ENCODE data around the gene SYNJ2. TPM values are rescaled to one million over a fixed set of nuclear protein-coding genes. Genes with fewer than 3 reads are reported as not detected.

The SYNJ2 gene
- total and polyA plus RNA-seq, 11 donors, result 7.5 to 27.0 (median 18.2) TPM

DNA sequence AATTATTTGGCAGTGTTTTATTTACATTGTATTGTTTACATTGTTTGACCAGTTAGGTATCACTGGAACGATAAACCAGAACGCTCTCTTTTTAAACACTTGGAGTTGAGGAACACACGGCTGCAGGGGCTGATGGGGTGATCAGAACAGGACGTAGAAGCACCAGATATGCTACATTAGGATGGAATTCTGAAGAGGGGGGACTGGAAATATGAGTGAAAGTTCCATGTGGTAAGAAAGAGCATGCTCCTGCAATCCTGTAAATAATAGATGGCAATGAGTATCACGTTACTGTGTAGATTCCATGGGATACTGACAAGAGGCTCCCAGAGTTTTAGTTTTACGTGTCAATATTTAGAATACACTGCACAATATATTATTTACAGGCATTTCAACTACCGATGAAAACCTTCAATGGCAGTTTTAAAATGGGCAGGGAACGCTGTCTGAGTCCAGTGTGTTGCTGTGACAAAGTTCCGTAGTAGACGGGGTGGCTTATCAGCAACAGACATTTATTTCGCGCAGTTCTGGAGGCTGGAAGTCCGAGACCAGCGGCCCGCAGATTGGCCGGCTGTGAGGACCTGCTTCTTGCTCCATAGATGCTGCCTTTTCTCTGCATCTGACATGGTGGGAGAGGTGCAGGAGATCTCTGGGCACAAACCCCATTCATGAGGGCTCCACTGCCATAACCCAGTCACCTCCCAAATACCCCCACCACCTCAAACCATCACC, 43.1 kb downstream of the SYNJ2 start:
- Histone ChIP-seq H3K9me3 (no peaks in the 10 kb centered on the region), H3K36me3 (no peaks in the 10 kb centered on the region), H3K4me1 (peaks cover 5 to 52% (median 37%) of the 10 kb centered on the region in 12 donors), H3K27ac (no peak overlapping the region), H3K4me3 (no peak overlapping the region), H3K27me3 (no peaks in the 10 kb centered on the region)
- DNase-seq (peak in 1 of 5 donors; percentile 36), ATAC-seq (no peak)
- 85 to 94% (median 91%) methylated on average over 16 of the region's 16 CpGs for WGBS, 4 donors
- intact Hi-C loops (cut with DNase I), result loop anchor here in 5 of 10 donors (5.0 kb wide), 3 partner anchors 42 to 48 kb away; partner anchors contain the start of gene SYNJ2 (in 4 of the 5)
- TF ChIP-seq, protein P1, sequence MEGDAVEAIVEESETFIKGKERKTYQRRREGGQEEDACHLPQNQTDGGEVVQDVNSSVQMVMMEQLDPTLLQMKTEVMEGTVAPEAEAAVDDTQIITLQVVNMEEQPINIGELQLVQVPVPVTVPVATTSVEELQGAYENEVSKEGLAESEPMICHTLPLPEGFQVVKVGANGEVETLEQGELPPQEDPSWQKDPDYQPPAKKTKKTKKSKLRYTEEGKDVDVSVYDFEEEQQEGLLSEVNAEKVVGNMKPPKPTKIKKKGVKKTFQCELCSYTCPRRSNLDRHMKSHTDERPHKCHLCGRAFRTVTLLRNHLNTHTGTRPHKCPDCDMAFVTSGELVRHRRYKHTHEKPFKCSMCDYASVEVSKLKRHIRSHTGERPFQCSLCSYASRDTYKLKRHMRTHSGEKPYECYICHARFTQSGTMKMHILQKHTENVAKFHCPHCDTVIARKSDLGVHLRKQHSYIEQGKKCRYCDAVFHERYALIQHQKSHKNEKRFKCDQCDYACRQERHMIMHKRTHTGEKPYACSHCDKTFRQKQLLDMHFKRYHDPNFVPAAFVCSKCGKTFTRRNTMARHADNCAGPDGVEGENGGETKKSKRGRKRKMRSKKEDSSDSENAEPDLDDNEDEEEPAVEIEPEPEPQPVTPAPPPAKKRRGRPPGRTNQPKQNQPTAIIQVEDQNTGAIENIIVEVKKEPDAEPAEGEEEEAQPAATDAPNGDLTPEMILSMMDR (IDR thresholded peaks at IDR 0.05), result no peak
- TF ChIP-seq POLR2A (IDR thresholded peaks at IDR 0.05), result no peak

DNA sequence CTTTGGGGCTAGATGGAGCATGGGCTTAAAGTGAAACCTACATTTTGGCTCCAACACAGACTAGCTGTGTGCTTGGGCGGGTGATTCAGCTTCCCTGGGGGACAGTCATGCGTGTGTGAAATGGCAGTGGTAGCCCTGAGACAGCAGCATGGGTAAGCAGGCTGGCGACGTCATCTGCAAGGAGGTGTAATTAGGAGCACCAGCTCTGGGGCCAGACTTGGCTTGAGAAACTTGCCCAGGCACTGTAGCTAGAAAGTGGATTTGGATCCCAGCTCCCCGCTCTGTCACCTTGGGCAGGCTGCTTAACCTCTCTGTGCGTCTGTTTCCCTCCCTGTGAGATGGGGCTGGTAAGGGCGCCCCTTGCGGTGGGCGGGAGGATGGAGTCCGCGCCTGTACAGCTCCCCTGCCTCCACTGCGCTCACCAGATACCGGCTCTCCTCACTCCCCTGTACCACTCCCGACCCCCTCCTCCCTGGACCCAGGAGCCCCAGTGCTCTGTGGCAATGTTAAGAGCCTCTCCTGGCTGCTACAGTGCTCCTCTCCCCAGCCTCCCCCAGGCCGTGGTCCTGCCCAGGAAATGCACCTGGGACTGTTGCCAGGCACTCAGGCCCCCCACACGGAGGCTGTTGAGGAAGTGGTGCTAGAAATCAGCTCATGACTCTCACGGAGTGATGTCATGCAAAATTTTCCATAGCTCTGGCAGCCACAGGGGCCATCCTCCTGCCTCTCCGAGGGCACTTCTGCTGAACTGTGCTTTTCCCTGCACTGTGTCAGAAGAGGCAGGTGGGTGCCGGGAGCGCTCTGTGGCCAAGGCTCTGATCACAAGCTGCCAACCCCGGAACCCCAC, 44.6 kb downstream of the SYNJ2 start:
- Histone ChIP-seq H3K9me3 (no peaks in the 10 kb centered on the region), H3K4me3 (peak overlapping the region in 10 of 12 donors; percentile 8 to 38 (median 21)), H3K36me3 (peaks cover 0 to 7% (median 0%) of the 10 kb centered on the region in 9 donors), H3K27ac (peak overlapping the region; percentile 9 to 91 (median 78)), H3K4me1 (peaks cover 5 to 56% (median 36%) of the 10 kb centered on the region in 12 donors), H3K27me3 (no peaks in the 10 kb centered on the region)
- intact Hi-C loops (cut with DNase I), result loop anchor here in 6 of 10 donors (2.0 to 5.0 kb wide), 4 partner anchors 41 to 46 kb away; partner anchors contain the start of gene SYNJ2 (in 4 of the 6)
- no peak for TF ChIP-seq POLR2A (IDR thresholded peaks at IDR 0.05)
- TF ChIP-seq, protein P1 (IDR thresholded peaks at IDR 0.05), result peak; percentile 40 to 70 (median 56)
- ATAC-seq (peak; percentile 68 to 88 (median 82)), DNase-seq (peak; percentile 85 to 92 (median 90))
- WGBS, 4 donors, result 22 to 28% (median 24%) methylated on average over 18 to 21 of the region's 21 CpGs

DNA sequence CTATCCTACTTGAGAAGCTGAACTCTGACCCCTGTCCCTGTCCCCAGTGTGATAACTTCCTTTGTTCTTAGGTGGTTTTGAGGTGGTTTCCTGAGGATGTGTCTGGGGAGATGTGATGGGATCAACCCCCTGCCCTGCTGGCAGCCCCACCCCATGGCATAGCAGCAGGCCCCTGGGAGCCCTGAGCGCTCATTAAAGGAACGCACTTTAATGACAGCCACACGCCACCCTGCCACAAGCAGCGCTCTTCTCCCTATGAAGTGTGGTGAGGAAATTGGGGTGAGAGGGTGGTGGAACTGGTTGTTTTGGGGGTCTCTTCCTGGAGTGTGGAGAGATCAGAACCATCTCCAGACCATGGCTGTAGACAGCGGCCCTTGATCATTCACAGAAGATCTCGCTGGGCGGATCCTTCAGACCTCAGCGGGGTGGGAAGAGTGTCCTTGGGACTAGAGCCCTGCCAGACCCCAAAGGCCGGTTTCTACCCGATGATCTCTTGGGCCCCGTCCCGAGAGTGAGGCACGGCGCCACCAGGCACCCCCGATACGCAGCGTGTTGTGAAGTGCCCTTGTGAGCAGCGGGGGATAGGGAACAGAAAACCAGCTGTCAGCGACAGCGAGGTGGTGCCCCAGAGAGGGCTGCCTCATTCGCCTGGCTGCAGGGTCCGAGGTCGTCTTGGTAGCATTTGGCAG, 45.4 kb downstream of the SYNJ2 start:
- intact Hi-C loops (cut with DNase I), result loop anchor here in 6 of 10 donors (2.0 to 5.0 kb wide), 4 partner anchors 40 to 45 kb away; partner anchors contain the start of gene SYNJ2 (in 4 of the 6)
- peak in 1 of 4 donors; percentile 2 for ATAC-seq
- WGBS, 4 donors, result 60 to 80% (median 73%) methylated on average over 21 to 23 of the region's 23 CpGs
- DNase-seq, result no peak
- TF ChIP-seq, protein P1 (IDR thresholded peaks at IDR 0.05), result no peak
- TF ChIP-seq POLR2A (IDR thresholded peaks at IDR 0.05), result no peak
- Histone ChIP-seq H3K27me3 (no peaks in the 10 kb centered on the region), H3K36me3 (peaks cover 0 to 7% (median 0%) of the 10 kb centered on the region in 9 donors), H3K4me1 (peaks cover 5 to 56% (median 41%) of the 10 kb centered on the region in 12 donors), H3K27ac (peak overlapping the region; percentile 9 to 91 (median 78)), H3K9me3 (no peaks in the 10 kb centered on the region), H3K4me3 (peak overlapping the region in 4 of 12 donors; percentile 6 to 38 (median 16))

Data from heart left ventricle (tissue), 16 donors.